Gastroesophageal sphincter (tissue), 3 donors: Measurements from ENCODE around the gene APRT.

Source experiments
- CTCF ChIP-seq, 4 experiments: fragments of 200-600 bp in 2 of 4; fragments of 450-650 bp in 2 of 4; sonication (generic) in 1 of 4; IDR thresholded peaks; one replicate each; pipeline ENCODE4 v1.5.1; 2017 to 2019; ENCODE audit warnings: antibody characterized with exemption in 4 of 4, mild to moderate bottlenecking in 2 of 4, moderate library complexity in 2 of 4
- POLR2A ChIP-seq, 2 donors: fragments of 450-650 bp; IDR thresholded peaks; one replicate each; pipeline ENCODE4 v1.6.1; 2017; ENCODE audit warnings: antibody characterized with exemption in 2 of 2, mild to moderate bottlenecking in 2 of 2, moderate library complexity in 1 of 2

GRCh38 chr16:88824256-88825077, 12.7 kb upstream of the APRT start:
- TF ChIP-seq POLR2A (IDR thresholded peaks at IDR 0.05) = no peak
- TF ChIP-seq CTCF (IDR thresholded peaks at IDR 0.05) = no peak
